Motor neuron (in vitro differentiated cells): ENCODE data around the gene FBLN2. TPM values are rescaled to one million over a fixed set of nuclear protein-coding genes. Genes with fewer than 3 reads are reported as not detected.

ENCODE experiments used
- ATAC-seq, 8 experiments: fragments of 200-7000 bp; cut with Tn5 transposase; replicated peaks in 6 of 8; 2 replicates each; pipeline ENCODE4 v1.8.0; 2021; ENCODE audit warnings: mild to moderate bottlenecking in 8 of 8, moderate library complexity in 8 of 8
- H3K27ac ChIP-seq, 2 donors: fragments of 250-450 bp; sonication (Bioruptor Pico); 2 replicates each; pipeline ENCODE4 v1.9.0; 2021; ENCODE audit warnings: antibody characterized with exemption in 2 of 2, mild to moderate bottlenecking in 2 of 2, moderate library complexity in 1 of 2
- H3K4me1 ChIP-seq, 2 donors: fragments of 250-450 bp; sonication (Bioruptor Pico); replicated peaks in 1 of 2; 2 replicates each; pipeline ENCODE4 v1.6.1; 2021; ENCODE audit warnings: antibody characterized with exemption in 2 of 2, mild to moderate bottlenecking in 2 of 2, moderate library complexity in 1 of 2
- H3K4me3 ChIP-seq, 5 donors: fragments of 250-450 bp; sonication (Bioruptor Pico); 2 replicates each; pipeline ENCODE4 v1.9.0; 2021; ENCODE audit warnings: antibody characterized with exemption in 5 of 5, mild to moderate bottlenecking in 5 of 5, moderate library complexity in 4 of 5
- WGBS, 10 experiments: fragments of 450-650 bp; shearing (Covaris generic); methylation state at CpG; one replicate each; pipeline ENCODE4 v1.0.0; 2022; 5-methylcytosine and 5-hydroxymethylcytosine counted together
- in situ Hi-C, 9 experiments: fragments of 400-800 bp; cut with MboI; loops; one replicate each; pipeline ENCODE4 v1.15.0; 2021; ENCODE audit warnings: low sequenced_read_pairs in 9 of 9, low pct_unique_long_range_greater_than_20kb in 2 of 9; ENCODE audit not compliant: unreplicated experiment in 9 of 9
- total RNA-seq, 8 experiments: library from RNA; unstranded; fragments of 300-600 nt; gene quantifications; 2 replicates each; pipeline versions ENCODE4 v1.2.3 to v1.2.4, GENCODE V29; 2022

Gene FBLN2
- total RNA-seq, 8 experiments from 2014 or later, result 1.2 to 263 (median 9.4) TPM

DNA sequence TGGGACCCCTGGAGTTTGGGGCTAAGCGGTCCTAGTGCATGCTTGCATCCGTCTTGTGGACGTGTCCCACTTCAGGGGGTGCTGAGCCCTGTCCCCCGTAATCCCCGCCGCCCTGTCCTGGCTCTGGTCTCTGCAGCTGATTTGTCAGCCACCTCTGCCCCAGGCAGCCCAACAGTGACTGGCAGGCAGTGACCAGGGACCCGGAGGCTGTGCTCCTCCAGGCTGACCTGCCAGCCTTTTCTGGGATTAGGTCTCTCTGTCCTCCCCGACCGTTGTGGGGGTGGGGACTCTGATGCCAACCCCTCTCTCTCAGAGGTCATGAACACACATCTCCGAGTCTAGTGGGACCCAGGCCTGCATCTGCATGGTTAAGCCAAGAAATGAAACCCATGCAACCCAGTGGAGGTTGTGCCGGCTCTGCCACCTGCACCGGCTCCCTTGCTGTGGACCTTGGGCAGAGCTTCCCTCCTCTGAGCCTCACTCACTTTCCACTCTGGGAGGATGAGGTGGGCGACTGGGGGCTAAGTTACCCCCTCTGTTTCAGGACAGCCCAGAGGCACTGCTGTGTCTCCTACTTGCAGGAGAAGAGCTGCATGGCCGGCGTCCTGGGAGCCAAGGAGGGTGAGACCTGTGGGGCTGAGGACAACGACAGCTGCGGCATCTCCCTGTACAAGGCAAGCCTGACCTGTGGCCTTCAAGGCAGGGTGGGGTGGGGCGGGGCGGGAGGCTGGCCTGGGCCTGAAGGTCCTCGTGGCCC, 60.2 kb downstream of the FBLN2 start:
- Histone ChIP-seq H3K4me1 (no peaks in the 10 kb centered on the region), H3K27ac (no peak overlapping the region), H3K4me3 (no peak overlapping the region)
- 100% methylated on average over 1 of the region's 20 CpGs; no CpG with 5 or more reads in 9 of the 10 experiments for WGBS, 10 experiments
- in situ Hi-C loops, result no loop called here
- ATAC-seq, result no peak

DNA sequence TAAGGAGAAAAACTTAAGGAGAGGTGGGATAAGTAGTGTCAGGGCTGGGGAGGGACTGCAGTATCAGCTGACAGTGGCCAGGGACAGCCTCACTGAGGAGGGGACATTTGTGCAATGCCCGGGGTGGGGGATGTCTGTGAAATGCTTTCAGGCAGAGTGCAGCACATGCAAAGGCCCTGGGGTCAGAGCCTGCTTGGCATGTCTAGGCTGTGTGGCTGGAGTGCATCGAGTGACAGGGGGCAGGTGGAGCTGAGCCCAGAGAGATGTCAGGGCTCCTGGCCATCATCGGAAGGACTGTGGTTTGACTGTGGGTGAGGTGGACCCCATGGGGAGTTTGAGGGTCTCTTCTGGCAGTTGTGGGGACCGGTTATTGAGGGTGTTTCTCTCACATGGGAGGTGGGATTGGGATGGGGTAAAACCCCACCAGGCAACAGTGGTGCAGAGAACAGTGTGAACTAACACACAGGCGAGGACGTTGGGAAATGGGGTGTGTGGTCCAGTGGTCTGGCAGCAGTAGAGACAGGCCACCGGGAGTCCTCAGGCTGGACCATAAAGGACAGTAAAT, 61.2 kb downstream of the FBLN2 start:
- ATAC-seq, result no peak
- in situ Hi-C loops, result no loop called here
- WGBS, 10 experiments, result 40 to 100% (median 83%) methylated on average over 1 to 4 of the region's 7 CpGs; no CpG with 5 or more reads in 3 of the 10 experiments
- H3K4me3 ChIP-seq, result no peak overlapping the region
- H3K4me1 ChIP-seq, result no peaks in the 10 kb centered on the region
- no peak overlapping the region for H3K27ac ChIP-seq

DNA sequence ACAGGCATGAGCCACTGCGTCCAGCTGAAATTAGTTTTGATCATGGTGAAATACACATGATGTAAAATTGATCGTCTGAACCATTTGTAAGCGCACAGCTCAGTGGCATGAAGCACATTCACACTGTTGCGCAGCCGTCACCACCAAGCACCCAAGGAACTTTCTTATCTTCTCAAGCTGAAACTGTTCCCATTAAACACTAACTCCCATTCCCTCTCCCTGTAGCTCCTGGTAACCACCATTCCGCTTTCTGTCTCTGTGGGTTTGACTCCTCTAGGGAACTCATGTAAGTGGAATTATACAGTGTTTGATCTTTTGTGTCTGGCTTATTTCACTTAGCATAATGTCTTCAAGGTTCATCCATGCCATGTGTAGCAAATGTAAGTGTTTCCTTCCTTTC, 62.3 kb downstream of the FBLN2 start:
- in situ Hi-C loops, result no loop called here
- Histone ChIP-seq H3K27ac (no peak overlapping the region), H3K4me1 (no peaks in the 10 kb centered on the region), H3K4me3 (no peak overlapping the region)
- 74 to 100% (median 100%) methylated on average over 1 to 5 of the region's 6 CpGs for WGBS, 10 experiments
- no peak for ATAC-seq

DNA sequence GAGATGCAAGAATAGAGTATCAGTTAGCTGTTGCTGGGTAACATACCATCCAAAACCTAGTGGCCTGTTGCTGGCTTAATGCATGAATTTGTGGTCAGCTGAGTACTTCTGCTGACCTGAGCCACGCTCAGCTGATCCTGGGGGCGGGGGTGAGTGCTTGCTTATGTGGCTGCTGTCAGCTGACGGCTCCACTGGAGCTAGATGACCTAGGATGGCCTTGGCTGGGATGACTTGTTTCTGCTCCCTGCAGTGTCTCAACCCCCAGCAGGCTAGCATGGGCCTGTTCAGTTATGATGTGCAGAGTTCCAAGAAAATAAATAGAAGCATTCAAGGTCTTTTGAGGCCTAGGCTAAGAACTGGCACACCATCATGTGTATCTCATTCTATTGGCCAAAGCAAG, 63.9 kb downstream of the FBLN2 start:
- WGBS, 10 experiments, result 22 to 100% (median 90%) methylated on average over 2 to 3 of the region's 3 CpGs; no CpG with 5 or more reads in 5 of the 10 experiments
- Histone ChIP-seq H3K27ac (no peak overlapping the region), H3K4me1 (no peaks in the 10 kb centered on the region), H3K4me3 (no peak overlapping the region)
- in situ Hi-C loops, result no loop called here
- peak in 4 of 8 experiments; percentile 26 to 69 (median 36) for ATAC-seq

DNA sequence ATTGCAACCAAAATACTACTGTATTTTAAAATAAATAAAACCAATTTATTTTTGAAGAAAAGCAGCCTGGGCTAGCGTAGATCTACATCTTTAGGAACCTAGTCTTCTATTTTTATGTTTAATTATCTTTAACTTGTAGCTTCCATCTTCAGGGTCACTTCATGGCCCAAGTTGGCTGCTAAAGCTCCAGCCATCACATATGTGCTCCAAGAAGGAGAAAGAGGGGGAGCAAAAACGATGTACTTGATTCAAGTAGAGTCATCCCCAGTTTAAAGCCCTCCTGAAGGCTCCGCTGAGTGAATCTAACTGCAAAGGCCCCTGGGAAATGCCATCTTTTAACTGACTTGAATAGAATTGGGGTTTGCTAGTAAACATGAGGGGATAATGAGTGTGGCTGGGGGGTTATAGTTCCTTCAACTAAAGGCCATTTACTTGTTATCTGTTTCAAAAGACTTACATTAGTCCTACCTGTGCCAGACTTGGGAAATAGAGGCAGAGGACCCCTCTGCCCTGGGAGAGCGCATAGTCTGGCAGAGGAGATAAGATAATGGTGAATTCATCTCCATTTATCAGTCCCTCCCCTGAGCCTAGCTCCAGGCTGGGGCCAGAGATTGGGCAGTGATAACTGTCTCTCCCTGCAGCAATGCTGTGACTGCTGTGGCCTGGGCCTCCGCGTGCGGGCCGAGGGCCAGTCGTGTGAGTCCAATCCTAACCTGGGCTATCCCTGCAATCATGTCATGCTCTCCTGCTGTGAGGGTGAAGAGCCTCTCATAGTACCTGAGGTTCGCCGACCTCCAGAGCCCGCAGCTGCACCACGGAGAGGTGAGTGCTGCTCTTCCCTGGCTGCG, 64.6 kb downstream of the FBLN2 start:
- Histone ChIP-seq H3K27ac (no peak overlapping the region), H3K4me3 (no peak overlapping the region), H3K4me1 (no peaks in the 10 kb centered on the region)
- WGBS, 10 experiments, result 43 to 100% (median 76%) methylated on average over 1 to 6 of the region's 14 CpGs; no CpG with 5 or more reads in 1 of the 10 experiments
- no peak for ATAC-seq
- in situ Hi-C loops, result no loop called here

DNA sequence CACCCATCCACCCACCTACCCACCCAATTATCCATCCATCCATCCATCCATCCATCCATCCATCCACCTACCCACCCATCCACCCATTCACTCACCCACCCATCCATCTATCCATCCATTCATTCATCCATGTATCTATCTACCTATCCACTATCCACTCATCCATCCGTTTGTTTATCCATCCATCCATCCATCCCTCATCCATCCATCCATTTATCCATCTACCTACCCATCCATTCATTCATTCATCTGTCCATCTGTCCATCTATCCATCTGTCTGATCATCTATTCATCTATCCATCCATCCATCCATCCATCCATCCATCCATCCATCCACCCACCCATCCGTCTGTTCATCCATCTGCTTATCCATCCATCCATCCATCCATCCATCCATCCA, 65.7 kb downstream of the FBLN2 start:
- in situ Hi-C loops, result no loop called here
- Histone ChIP-seq H3K4me1 (peaks cover 0 to 2% of the 10 kb centered on the region in 2 donors), H3K27ac (no peak overlapping the region), H3K4me3 (no peak overlapping the region)
- WGBS, 10 experiments, result 44 to 100% (median 88%) methylated on average over 1 to 2 of the region's 2 CpGs; no CpG with 5 or more reads in 2 of the 10 experiments
- ATAC-seq, result no peak

DNA sequence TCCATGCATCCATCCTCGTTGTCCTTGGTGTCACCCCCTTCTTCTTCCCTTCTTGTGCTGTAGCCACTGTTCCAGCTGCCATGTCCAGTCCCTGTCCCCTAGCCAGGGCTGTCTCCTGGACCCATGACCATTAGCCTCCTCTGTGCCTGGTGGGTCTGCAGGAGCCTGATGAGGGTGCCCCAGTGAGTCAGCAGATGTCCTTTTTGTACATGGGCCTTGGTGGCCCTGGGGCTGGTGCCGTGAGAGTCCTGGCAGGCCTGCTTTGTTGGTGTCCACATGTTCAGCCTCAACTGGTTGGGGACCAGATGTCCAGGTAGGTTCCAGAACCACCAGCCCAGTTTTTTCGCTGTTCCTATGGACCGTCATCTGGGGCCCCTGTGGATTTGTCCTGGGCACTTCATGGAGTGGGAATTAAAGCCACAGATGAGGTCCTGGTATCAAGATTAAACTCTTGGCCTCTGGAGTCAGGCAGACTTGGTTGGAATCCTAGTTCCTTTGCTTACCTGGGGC, 66.1 kb downstream of the FBLN2 start:
- Histone ChIP-seq H3K4me3 (no peak overlapping the region), H3K4me1 (peaks cover 0 to 2% of the 10 kb centered on the region in 2 donors), H3K27ac (no peak overlapping the region)
- no peak for ATAC-seq
- in situ Hi-C loops, result no loop called here
- 29 to 83% (median 71%) methylated on average over 1 to 3 of the region's 4 CpGs; no CpG with 5 or more reads in 2 of the 10 experiments for WGBS, 10 experiments

DNA sequence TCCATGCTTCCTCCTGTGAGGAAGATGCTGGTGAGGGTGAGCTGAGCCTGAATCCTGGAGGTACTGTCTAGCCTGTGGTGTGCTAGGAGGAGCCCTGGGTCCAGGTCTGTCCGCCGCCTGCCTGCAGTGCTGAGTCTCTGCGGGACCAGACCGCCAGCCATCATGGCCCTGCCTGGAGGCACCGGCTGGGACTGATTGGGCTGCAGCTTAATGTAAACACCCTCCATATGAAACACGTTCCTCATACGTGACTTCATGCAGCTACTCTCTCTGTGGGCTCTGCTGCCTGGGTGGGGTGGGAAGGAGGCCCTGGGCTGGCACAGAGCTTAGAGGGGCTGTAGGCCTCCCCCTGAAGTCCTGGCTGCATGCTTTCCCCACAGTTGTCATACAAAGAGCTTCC, 67.4 kb downstream of the FBLN2 start:
- Histone ChIP-seq H3K27ac (no peak overlapping the region), H3K4me1 (peaks cover 0 to 2% of the 10 kb centered on the region in 2 donors), H3K4me3 (no peak overlapping the region)
- ATAC-seq, result no peak
- in situ Hi-C loops, result no loop called here
- 30 to 100% (median 69%) methylated on average over 2 of the region's 7 CpGs; no CpG with 5 or more reads in 6 of the 10 experiments for WGBS, 10 experiments

DNA sequence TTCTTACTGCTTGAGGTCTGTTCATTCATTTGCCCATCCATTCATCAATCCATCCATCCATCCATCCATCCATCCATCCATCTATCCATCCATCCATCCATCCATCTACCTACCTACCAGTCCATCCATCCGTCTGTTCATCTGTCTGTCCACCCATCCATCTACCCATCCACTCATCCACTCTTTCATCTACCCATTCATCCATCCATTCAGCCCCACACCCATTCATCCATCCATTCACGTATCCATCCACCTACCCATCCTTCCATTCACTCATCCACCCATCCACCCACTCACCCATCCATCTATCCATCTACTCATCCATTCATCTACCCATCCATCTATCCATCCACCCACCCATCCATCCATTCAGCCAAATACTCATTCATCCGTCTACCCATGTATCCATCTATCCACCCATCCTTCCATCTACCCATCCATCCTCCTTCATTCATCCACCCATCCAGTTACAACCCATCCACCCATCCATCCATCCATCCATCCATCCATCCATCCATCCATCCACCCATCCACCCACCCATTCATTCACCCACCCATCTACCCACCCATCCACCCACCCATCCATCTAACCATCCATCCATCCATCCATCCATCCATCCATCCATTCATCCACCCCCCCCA, 68.3 kb downstream of the FBLN2 start:
- Histone ChIP-seq H3K4me3 (no peak overlapping the region), H3K4me1 (peaks cover 0 to 2% of the 10 kb centered on the region in 2 donors), H3K27ac (no peak overlapping the region)
- in situ Hi-C loops, result no loop called here
- WGBS, 10 experiments, result 67 to 100% (median 89%) methylated on average over 1 to 3 of the region's 3 CpGs
- no peak for ATAC-seq

DNA sequence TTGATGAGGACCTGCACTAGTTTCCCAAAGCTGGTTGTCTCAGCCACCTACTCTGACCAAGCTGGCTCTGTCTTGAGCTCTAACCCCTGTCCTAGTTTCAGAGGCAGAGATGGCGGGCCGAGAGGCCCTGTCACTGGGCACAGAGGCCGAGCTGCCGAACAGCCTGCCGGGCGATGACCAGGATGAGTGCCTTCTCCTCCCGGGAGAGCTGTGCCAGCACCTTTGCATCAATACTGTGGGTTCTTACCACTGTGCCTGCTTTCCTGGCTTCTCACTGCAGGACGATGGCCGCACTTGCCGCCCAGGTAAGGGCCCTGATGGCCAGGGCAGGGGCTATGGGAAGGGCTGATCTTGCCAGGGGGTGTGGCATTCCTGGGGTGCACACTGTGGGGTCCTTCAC, 69.1 kb downstream of the FBLN2 start:
- Histone ChIP-seq H3K4me3 (no peak overlapping the region), H3K27ac (no peak overlapping the region), H3K4me1 (peaks cover 4 to 10% of the 10 kb centered on the region in 2 donors)
- 83 to 100% (median 100%) methylated on average over 1 to 3 of the region's 10 CpGs; no CpG with 5 or more reads in 5 of the 10 experiments for WGBS, 10 experiments
- no peak for ATAC-seq
- in situ Hi-C loops, result no loop called here

DNA sequence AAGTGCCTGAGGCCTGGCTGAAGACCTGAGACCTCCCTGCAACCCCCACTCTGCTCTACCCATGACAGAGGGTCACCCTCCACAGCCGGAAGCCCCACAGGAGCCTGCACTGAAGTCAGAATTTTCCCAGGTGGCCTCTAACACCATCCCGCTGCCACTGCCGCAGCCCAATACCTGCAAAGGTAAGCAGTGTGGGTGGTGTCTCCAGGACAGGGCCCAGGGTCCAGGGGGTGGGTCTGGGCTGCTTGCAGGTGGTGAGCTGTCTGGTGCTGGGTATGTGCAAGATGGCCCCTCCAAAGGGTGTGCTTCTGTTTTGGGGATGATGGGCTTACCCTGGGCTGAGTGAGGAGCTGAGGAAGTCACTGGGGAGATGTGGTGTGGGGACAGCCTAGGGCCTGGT, 69.9 kb downstream of the FBLN2 start:
- Histone ChIP-seq H3K27ac (no peak overlapping the region), H3K4me1 (peaks cover 5 to 14% of the 10 kb centered on the region in 2 donors), H3K4me3 (no peak overlapping the region)
- WGBS, 10 experiments, result 92 to 100% (median 100%) methylated on average over 1 to 2 of the region's 3 CpGs; no CpG with 5 or more reads in 7 of the 10 experiments
- no peak for ATAC-seq
- in situ Hi-C loops, result no loop called here

DNA sequence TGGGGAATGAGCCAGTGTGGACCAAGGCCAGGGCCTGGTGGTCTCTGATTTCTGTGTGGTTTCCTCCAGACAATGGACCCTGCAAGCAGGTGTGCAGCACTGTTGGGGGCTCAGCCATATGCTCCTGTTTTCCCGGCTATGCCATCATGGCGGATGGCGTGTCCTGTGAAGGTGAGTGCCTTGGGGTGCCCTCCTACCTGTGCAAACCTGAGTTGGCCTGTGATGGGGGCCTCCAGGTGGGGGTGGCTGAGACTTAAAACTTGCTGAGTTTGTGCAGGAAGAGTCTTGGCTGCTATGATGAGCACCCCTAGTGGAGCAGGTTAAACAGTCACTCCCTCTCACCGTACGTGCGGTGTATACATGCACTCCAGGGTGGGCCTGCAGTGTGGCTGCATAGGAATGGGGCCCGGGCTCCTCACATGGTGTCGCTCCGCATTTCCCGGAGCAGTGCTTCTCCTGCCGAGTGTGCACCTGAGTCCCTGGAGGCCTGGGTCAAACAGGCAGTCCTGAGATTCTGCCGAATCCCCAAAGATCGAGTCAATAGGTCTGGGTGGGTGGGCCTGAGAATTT, 70.8 kb downstream of the FBLN2 start:
- in situ Hi-C loops, result no loop called here
- WGBS, 10 experiments, result 48 to 100% (median 89%) methylated on average over 1 to 5 of the region's 13 CpGs; no CpG with 5 or more reads in 5 of the 10 experiments
- no peak for ATAC-seq

More for the DNA sequence above, 70.8 kb downstream of the FBLN2 start:
- peaks cover 5 to 14% of the 10 kb centered on the region in 2 donors for H3K4me1 ChIP-seq
- no peak overlapping the region for H3K4me3 ChIP-seq
- no peak overlapping the region for H3K27ac ChIP-seq
